COLO668 (cell line): ENCODE data around the gene MYO7A.

ENCODE experiments used
- DNase-seq: peaks from one replicate; lab custom pipeline; 2025; ENCODE audit not compliant: unreplicated experiment; lab: John Stamatoyannopoulos, UW

The MYO7A gene

GRCh38 chr11:77212314-77213007, 84.4 kb downstream of the MYO7A start:
- DNase-seq, result no peak

- DNase-seq, result no peak
These were observed 85.1 kb downstream of the MYO7A start for GRCh38 chr11:77213029-77213579.

- no peak for DNase-seq
These were observed 85.8 kb downstream of the MYO7A start for GRCh38 chr11:77213589-77214428.

GRCh38 chr11:77214557-77214956, 86.5 kb downstream of the MYO7A start:
- no peak for DNase-seq

- no peak for DNase-seq
These were observed 87.1 kb downstream of the MYO7A start for GRCh38 chr11:77215106-77215505.

- no peak for DNase-seq
These were observed 89.1 kb downstream of the MYO7A start for GRCh38 chr11:77217156-77217555.

- no peak for DNase-seq
These were observed 95.8 kb downstream of the MYO7A start for GRCh38 chr11:77223797-77224196.

- no peak for DNase-seq
These were observed 103.0 kb downstream of the MYO7A start for GRCh38 chr11:77230878-77231605.

GRCh38 chr11:77231800-77232199, 103.8 kb downstream of the MYO7A start:
- DNase-seq, result no peak

GRCh38 chr11:77232242-77232641, 104.2 kb downstream of the MYO7A start:
- DNase-seq, result no peak

GRCh38 chr11:77233011-77233410, 105.0 kb downstream of the MYO7A start:
- DNase-seq, result no peak

GRCh38 chr11:77236901-77237300, 108.9 kb downstream of the MYO7A start:
- DNase-seq, result no peak

- DNase-seq, result no peak
These were observed 116.4 kb downstream of the MYO7A start for GRCh38 chr11:77244277-77245027.

GRCh38 chr11:77249427-77249826, 121.4 kb downstream of the MYO7A start:
- DNase-seq, result no peak

GRCh38 chr11:77250881-77251640, 123.0 kb downstream of the MYO7A start:
- no peak for DNase-seq

GRCh38 chr11:77252555-77253270, 124.7 kb downstream of the MYO7A start:
- DNase-seq, result no peak

- no peak for DNase-seq
These were observed 125.6 kb downstream of the MYO7A start for GRCh38 chr11:77253690-77254089.

- DNase-seq, result no peak
These were observed 131.6 kb downstream of the MYO7A start for GRCh38 chr11:77259641-77260040.

- no peak for DNase-seq
These were observed 134.8 kb downstream of the MYO7A start for GRCh38 chr11:77262803-77263202.
